ENCODE measurements around the gene PHAF1.

PHAF1 gene

GRCh38 chr16:67109407-67110135, at the start of gene PHAF1:
PHAF1 (plus strand) TSS chr16:67109941; CDS start chr16:67110176, 235 bp downstream.
- peak; percentile 94 for DNase-seq

GRCh38 chr16:67063008-67063407, 46.7 kb upstream of the PHAF1 start:
- no peak for DNase-seq

GRCh38 chr16:67068212-67068753, 41.5 kb upstream of the PHAF1 start:
- no peak for DNase-seq

- DNase-seq = no peak
Measured at GRCh38 chr16:67071476-67072048, 38.2 kb upstream of the PHAF1 start.

- DNase-seq = no peak
Measured at GRCh38 chr16:67075331-67075730, 34.4 kb upstream of the PHAF1 start.

GRCh38 chr16:67077871-67078270, 31.9 kb upstream of the PHAF1 start:
- no peak for DNase-seq

GRCh38 chr16:67082100-67082499, 27.6 kb upstream of the PHAF1 start:
- DNase-seq = no peak

- DNase-seq = no peak
Measured at GRCh38 chr16:67082891-67083290, 26.9 kb upstream of the PHAF1 start.

- no peak for DNase-seq
Measured at GRCh38 chr16:67084345-67085028, 25.3 kb upstream of the PHAF1 start.

GRCh38 chr16:67086822-67087221, 22.9 kb upstream of the PHAF1 start:
- no peak for DNase-seq

- DNase-seq = no peak
Measured at GRCh38 chr16:67087291-67087690, 22.4 kb upstream of the PHAF1 start.

- DNase-seq = no peak
Measured at GRCh38 chr16:67087803-67088202, 21.9 kb upstream of the PHAF1 start.

- DNase-seq = no peak
Measured at GRCh38 chr16:67088551-67088950, 21.2 kb upstream of the PHAF1 start.

- DNase-seq = no peak
Measured at GRCh38 chr16:67089101-67089500, 20.6 kb upstream of the PHAF1 start.

- DNase-seq = no peak
Measured at GRCh38 chr16:67091906-67092566, 17.7 kb upstream of the PHAF1 start.

- no peak for DNase-seq
Measured at GRCh38 chr16:67093098-67093726, 16.5 kb upstream of the PHAF1 start.

GRCh38 chr16:67098599-67098998, 11.1 kb upstream of the PHAF1 start:
- no peak for DNase-seq

GRCh38 chr16:67100569-67101310, 9.0 kb upstream of the PHAF1 start:
- DNase-seq = peak; percentile 35

GRCh38 chr16:67101311-67102082, 8.2 kb upstream of the PHAF1 start:
- DNase-seq = no peak

- no peak for DNase-seq
Measured at GRCh38 chr16:67104061-67104460, 5.7 kb upstream of the PHAF1 start.

GRCh38 chr16:67104845-67105244, 4.9 kb upstream of the PHAF1 start:
- no peak for DNase-seq
